GM21515 (cell line): ENCODE measurements around the gene HSPB6.
"Not testable (repeated sequence)": the region's sequence is repeated elsewhere in the genome, so short reads cannot be mapped to it uniquely, and the experiment has no call there.

Source experiments
- ATAC-seq: cut with Tn5 transposase; IDR thresholded peaks from one replicate; pipeline ENCODE4 v1.9.1; 2021; ENCODE audit not compliant: unreplicated experiment

The HSPB6 gene, protein sequence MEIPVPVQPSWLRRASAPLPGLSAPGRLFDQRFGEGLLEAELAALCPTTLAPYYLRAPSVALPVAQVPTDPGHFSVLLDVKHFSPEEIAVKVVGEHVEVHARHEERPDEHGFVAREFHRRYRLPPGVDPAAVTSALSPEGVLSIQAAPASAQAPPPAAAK

DNA sequence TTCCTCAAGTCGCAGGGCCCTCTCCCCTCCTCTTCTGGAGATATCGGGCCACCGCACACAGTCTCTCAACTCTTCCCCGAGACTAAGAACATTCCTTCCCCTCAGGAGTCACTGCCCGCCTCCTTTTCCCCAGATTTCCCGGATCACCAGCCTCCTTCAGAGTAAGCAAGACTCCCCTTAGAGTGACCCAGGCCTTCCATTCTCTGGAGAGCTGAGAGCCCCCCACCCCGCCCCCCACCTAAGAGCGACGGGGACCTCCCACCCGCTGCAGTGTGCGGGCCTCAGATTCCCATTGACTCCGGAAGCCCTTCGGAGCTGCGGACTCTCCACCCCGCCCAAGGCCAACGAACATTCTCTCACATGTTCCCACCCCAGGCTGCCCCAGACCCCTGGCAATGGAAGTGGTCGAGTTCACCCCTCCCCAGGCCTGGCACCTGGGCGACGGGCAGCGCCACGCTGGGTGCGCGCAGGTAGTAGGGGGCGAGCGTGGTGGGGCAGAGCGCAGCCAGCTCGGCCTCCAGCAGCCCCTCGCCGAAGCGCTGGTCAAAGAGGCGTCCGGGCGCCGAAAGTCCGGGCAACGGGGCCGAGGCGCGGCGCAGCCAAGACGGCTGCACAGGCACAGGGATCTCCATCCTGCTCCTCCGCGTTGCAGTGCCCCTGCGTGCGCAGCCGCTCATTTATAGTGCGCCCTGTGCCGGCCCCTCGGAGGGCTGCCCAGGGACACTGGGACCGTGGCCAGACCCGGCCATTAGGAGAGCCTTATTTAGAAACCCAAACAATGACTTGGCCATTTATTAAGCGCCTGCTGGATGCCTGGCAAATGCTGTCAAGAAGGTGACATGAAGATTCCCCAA, at the start of gene HSPB6:
HSPB6 (minus strand) TSS at position 653 of the 854 bp plus-strand sequence; CDS start at position 632, 21 bp downstream.
- no peak for ATAC-seq

DNA sequence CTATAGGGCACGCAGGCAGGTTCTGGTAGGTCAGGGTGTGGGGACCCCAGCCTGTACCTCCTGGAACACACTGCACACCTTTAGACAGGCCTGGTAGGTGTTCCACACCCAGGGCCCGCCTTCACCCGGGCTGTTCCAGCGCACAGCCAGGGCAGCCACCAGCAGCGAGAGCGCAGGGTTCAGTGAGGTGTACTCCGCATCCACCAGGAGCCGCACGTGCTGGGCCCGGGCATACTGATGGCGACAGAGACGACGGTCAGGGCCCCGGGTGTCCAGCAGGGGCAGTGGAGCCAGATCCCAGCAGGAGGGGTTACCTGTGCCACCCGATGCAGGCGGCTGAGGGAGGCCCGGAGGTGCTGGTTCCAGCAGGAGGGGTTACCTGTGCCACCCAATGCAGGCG, 49.8 kb upstream of the HSPB6 start:
- no peak for ATAC-seq

DNA sequence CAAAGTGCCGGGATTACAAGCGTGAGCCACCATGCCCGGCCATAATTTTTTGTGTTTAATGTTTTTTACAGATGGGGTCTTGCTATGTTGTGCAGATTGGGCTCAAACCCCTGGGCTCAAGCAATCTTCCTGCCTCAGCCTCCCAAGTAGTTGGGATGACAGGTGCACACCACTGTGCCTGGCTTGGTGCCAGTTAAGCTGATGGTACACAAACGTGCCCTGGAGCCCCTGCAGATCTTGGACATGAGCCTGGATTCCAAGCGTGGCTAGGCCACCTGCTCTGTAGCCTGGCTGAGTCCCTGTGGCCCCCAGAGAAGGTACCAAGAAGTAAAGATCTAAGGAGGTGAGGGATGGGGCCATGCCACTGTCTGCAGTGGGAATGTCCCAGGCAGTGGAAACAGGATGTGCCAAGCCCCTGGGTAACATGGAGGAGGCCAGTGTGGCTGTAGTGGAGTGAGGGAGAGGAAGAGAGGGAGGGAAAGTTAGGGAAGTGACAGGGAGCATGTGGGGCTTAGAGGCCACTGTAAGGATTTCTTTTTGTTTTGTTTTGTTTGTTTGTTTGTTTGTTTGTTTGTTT, 48.8 kb upstream of the HSPB6 start:
- ATAC-seq: no peak

DNA sequence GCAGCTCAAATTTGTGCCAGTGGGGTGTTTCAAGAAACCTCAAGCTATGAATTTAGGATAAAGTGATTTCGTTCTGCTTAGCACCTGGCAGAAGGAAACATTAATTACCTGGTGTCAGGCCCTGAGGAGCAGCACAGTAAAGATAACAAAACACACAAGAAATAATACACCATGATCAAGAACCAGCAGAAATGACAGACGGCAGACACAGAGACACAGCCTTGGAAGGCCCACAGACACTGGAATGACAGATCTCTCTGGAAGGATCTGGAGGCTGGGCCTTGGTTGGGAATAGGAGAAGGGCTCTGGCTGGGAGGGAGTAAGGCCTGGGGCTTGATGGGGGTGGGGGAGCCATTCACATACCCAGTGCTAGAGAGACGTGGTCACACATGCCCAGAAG, 45.0 kb upstream of the HSPB6 start:
- ATAC-seq: no peak

DNA sequence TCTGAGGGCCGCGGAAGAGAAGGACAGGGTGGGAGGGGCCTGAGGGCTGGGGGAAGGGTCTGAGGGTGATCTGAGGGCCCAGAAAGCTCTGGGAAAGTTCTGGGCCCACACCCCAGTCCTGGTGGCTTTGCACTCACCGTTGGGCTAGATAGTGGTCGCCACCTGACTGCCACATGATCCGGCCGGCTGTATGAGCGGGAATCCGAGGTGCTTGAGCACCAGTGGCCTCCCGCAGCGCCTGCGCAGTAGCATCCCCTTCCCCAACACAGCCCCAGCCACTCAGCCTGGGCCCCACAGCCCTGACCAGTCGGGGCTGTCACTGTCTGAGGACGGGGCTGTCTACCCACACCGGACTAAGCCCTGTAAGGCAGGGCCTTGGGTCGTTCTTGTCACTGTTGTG, 40.8 kb upstream of the HSPB6 start:
- no peak for ATAC-seq

DNA sequence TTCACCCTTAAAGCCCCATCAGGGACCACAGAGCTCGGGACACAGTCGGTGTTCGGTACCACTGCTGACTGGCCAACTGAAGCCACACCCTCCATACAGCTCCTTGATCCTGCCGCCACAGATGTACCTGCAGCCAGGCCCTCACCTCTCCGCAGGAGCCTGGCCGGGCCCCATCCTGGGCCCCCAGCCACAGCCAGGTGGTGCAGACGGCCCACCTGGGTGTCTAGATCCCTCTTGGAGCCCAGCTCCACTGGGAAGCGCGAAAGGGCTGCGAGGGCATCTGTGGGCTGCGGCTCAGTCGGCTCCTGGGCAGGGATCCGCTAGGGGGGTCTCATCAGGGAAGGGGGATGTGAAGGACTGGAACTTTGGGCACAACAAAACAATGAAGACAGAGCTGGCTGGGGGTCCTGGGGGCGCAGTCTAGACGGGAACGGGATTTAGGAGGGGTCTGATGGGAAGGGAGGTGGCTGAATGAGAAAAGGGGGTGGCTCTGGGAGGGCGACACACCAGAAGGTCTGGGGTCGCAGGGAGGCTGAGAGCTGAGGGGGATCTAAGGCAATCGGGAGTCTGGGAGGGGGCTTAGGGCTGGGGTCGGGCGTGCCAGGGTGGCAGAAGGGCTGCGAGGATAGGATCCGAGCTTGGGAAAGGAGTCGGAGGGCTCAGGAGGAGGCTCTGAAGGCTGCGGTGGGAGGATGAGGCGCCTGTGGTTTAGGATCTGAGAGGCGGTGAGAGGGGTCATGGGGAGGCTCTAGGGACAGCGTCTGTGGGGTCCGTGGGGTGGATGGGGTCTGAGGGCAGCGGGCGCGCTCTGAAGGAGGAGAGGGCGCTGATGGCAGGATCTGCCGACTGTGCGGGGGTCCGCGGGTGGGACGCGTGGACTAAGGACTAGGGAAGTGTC, 40.1 kb upstream of the HSPB6 start:
- ATAC-seq: no peak

DNA sequence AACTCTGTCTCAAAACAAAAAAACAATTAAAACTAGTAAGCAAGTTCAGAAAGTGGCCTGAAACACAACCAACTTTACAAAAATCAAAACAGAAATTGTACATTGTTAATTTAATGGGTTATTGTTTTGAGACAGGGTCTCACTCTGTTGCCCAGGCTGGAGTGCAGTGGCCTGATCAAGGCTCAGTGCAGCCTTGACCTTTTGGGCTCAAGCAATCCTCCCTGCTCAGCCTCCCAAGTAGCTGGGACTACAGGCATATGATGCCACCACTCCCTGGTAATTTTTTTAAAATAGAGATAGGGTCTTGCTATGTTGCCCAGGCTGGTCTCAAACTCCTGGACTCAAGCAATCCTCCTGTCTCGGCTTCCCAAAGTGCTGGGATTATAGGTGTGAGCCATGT, 38.7 kb upstream of the HSPB6 start:
- ATAC-seq: not testable (repeated sequence)

DNA sequence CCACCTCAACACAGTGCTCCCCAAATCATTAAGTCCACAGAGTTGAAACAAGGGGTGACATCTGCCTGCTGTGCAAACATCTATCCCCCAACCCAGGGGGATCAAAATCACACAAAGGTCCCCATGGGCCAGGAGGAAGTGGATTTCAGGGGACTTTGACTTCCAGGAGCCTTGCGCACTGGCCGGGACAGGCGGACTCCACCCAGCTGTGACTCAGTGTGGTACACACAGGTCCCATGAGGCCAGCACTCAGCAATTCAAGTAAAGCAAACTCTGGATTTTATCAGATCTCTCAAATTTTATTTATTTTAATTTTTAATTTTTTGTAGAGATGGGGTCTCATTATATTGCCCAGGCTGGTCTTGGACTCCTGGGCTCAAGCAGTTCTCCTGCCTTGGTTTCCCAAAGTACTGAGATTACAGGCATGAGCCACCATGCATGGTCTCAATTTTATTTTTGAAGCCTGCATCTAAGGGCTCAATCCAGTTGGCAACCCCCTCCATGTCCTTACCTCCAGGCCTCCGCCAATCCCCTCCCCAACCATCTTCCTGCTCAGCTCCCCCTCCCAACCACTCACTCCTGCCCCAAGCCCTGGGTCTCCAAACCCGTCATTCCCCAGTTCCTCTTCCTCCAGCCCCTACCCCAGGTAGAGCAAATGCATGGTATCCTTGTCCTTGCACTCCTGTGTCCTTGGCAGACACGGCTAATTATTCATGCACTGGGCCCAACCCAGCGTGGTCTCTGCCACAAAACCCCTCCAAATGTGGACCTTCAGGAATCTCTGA, 36.7 kb upstream of the HSPB6 start:
- ATAC-seq: no peak

DNA sequence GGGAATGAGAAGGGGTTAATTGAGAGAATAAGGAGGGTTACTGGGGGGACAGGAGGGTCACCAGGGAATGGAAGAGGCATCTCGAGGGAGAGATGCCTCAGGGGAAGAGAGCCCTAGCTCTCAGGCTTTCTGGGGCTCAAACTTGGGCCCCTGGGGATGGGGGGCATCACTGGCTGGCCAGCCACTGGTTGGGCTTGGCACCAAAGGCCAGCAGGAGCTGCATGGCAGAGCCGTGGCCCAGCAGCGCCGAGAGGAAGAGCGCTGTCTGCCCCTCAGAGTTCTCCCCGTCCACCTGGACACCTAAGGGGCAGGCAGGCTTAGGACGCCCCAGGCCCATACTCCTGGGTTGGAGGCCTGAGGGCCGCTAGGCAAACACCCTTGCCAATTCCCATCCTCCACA, 36.1 kb upstream of the HSPB6 start:
- no peak for ATAC-seq

DNA sequence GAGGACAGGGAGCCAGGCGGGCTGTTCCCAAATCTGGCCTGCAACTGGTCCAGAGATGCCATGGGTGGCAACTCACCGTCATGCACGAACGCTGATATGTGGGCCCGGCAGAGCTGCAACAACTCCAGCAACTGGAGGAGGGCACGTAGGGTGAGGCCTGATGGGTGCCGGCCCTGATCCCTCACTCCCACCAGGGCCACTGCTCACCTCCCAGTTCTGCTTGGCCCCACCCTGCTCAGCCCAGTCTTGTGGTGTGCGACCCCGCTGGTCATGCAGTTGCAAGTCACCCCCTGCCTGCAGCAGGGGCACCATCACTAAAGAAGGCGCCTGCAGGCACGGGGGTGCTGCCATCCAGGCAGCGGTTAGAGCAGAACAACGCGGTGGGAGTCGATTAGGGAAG, 35.5 kb upstream of the HSPB6 start:
- ATAC-seq: no peak

DNA sequence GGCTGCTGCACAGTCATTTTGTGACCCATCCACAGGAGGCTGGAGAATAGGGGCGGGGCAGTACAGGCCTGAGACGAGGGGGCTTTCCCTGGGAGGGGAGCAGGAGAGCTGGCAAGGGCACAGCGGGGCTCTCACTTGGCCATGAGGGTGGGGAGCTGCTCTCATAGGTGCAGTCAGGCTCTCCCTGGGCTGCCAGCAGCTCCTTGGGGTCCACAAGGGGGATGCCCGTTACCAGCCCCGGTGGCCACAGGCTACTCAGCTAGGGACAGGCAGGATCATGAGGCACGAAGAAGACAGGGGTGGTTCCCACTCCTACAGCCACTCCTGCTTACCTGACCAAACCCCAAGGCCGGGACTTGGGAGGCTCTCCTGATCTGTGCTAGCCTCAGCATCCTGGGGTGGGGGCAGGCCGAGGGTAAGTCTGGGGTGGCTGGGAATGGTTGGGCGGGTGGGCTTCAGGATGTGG, 35.0 kb upstream of the HSPB6 start:
- no peak for ATAC-seq

DNA sequence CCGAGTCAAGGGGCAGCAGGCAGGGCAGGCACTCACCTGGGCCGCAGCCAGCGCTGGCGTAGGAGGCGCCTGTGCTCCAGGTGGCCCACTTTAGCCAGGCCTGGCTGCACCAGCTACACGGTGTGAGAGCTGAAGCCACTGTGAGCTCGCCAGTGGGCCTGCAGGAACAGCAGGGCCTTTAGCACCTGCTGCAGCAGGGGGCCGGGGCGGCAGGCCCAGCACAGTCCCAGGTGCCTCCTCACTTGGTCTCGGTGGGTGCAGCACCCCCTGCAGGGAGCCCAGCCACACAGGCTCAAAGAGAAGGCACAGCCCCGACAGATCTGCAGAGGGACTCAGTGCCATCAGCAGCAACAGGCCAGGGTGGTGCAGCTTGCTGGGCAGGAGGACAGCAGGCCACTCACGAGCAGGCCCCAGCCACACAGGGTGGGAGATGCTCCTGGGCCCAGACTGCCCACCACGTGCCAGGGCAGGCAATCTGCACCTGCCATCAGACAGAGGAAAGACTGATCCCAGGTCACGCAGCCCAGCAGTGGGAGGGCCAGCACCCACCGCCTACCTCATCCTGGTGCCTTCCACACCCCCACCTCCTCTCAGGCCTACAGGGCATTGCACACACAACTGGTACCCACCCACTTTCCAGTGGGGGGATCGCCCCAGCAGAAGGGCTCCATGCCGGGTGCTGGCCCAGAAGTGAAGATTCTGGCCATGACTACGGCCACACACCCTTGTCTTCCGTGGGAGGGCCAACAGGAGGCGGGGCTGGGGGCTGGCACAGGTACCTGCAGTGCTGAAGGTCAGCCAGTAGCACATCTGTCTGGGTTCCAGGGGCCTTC, 34.4 kb upstream of the HSPB6 start:
- no peak for ATAC-seq

DNA sequence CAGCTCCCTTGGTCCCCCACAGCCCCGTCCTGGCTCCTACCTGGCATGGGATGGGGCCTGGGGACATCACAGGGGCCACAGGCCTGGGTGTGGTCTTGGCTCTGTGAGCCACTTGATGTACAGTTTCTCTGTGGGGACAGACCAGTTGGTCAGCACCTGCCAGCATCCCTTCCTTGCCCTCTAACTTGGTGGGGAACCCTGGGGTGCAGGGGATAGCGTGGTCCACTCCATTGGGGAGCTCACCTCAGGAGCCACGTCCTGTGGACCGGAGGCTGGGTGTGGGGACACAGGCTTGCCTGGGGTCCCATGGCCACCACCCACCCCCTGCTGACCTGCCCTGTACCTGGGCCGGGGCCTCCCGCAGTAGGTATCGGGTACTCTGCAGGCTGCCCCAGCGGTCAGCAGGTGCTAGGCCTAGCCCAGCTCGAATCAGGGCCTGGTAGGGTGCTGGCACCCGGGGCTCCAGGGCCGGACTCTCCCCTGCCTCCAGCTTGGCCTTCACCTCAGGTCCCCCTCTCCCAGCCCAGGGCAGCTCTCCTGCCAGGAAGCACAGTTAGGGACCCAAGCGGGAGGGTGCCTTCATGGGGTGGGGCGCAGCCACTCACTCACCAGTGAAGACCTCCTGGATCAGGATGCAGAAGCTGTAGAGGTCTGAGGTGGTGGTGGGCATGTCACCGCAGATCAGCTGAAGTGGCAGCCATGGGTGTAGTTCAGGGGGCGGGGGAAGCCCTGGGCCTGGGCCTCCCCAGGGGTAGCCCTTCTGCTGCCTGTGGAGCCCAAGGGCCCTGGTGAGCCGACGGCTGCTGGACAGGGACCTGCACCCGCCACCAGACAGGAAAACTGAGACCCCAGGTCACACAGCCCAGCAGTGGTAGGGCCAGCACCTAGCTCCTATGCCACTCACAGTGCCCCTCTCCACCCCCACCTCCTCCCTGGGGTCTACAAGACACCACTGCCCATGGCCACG, 33.4 kb upstream of the HSPB6 start:
- ATAC-seq: no peak

DNA sequence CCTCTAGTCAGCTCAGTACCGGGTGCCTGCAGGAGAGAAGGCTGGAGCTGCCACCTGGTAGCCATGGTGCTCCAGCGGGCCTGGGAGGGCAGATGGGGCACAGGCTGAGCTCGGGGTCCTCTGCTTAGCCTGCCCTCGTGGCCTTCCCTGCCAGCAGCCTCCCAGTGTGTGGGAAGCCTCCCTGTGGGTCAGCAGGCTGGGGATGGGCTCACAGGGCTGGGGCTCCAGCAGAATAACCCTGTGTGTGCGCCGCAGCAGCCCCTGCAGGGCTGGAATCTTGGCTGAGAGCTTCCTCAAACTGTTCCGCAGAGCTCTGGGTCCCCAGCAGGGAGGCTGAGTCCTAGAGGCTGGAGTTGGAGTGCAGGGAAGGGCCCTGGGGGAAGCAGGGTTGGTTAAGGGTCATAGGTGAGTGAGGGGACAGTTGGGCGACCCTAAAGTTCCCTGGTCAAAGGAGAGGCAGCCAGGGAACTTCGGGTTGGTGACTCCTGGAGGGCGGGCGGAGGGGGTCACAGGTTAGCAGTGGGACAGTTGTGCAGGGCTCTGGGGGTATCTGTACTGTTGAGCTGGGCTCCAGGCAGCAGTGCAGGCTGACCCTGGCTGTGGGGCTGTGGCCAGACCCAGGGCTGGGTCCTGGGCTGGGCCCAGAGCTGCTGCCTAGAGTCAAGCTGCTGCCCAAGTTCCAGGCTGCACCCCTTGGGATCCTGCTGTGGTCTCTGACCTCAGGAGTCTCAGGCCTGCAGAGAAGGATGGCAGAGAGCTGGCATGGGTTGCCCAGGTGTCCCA, 32.6 kb upstream of the HSPB6 start:
- ATAC-seq: no peak

DNA sequence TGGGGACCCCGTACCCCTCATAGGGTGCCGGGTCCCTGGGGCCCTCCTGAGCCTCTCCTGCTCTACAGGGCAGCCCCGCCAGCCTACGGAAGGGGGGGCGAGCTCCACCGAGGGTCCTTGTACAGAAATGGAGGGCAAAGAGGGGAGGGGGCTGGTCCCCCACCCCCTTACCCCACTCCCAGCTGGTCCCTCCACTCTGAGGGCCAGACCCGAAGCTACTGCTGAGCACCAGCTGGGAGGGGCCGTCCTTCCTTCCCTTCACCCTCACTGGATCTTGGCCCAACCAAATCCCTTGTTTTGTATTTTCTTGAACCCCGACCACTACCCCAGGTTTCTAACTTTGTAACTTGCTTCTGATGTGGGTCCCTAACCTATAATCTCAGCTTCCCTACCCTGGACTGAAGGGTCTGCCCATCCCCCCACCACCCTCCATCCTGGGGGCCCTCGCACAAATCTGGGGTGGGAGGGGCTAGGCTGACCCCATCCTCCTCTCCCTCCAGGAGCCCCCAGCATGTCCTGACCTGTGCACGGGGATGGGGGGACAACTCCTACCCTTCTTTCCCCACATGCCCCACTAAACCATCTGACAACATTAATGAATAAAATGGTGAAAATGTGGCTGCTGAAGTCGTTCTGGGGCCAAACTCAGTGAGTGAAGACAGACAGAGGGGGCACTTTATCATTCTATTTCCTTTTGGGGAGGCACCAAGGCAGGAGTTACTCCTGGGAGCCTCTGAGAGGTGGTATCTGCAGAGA, 31.6 kb upstream of the HSPB6 start:
- ATAC-seq: no peak

DNA sequence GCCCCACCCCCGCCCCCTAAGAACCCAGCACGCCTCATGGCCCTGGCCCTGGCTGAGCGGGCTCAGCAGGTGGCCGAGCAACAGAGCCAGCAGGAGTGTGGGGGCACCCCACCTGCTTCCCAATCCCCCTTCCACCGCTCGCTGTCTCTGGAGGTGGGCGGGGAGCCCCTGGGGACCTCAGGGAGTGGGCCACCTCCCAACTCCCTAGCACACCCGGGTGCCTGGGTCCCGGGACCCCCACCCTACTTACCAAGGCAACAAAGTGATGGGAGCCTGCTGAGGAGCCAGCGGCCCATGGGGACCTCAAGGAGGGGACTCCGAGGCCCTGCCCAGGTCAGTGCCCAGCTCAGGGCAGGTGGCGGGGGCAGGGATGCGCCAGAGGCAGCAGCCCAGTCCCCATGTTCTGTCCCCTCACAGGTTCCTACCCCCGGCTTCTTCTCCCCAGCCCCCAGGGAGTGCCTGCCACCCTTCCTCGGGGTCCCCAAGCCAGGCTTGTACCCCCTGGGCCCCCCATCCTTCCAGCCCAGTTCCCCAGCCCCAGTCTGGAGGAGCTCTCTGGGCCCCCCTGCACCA, 30.5 kb upstream of the HSPB6 start:
- no peak for ATAC-seq
